ENCODE data around the gene ANK2.

DNA sequence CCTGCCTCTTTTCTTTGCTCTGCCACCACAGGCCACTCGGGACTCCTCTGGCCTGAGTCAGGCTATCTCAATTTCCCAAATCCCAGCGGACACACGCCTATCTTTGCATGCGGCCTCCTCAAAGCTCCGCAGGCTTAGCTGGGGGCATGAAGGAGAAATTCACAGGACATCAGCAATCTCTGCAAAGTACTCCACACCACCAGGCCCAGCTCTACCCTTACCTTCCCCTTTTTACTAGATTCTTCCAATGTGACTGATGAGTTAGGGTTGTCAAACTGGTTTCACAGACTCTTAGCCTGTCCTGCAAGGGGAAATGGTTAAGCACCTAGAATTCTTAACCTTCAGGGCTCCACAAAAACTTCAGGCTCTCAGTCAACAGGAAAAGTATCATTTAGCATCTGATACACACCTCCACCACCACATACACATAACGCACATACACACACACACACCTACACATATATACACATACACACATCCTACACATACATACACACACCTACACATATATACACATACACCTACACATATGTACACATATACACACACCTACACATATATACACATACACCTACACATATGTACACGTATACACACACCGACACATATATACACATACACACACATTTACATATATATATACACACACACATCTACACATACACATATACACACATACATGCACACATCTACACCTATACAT is 349.1 kb downstream of the ANK2 start:
- TF ChIP-seq CTCF (IDR thresholded peaks at IDR 0.05; ENCODE audit: low read depth, low read length, missing input control) (no peak), JUND (IDR thresholded peaks at IDR 0.05) (no peak), HNF4A (conservative IDR thresholded peaks at IDR 0.05) (no peak), RAD21 (IDR thresholded peaks at IDR 0.05) (no peak), MAX (IDR thresholded peaks at IDR 0.05) (no peak)
- TF ChIP-seq, protein P1, sequence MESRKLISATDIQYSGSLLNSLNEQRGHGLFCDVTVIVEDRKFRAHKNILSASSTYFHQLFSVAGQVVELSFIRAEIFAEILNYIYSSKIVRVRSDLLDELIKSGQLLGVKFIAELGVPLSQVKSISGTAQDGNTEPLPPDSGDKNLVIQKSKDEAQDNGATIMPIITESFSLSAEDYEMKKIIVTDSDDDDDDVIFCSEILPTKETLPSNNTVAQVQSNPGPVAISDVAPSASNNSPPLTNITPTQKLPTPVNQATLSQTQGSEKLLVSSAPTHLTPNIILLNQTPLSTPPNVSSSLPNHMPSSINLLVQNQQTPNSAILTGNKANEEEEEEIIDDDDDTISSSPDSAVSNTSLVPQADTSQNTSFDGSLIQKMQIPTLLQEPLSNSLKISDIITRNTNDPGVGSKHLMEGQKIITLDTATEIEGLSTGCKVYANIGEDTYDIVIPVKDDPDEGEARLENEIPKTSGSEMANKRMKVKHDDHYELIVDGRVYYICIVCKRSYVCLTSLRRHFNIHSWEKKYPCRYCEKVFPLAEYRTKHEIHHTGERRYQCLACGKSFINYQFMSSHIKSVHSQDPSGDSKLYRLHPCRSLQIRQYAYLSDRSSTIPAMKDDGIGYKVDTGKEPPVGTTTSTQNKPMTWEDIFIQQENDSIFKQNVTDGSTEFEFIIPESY (IDR thresholded peaks at IDR 0.05): no peak

Measured in liver (tissue), 3 donors.